NB4 (cell line): ENCODE measurements around the gene C1QTNF9.
"Not testable (repeated sequence)": the region's sequence is repeated elsewhere in the genome, so short reads cannot be mapped to it uniquely, and the experiment has no call there.

Experiments
- DNase-seq: peaks from one replicate; pipeline ENCODE4 v3.0.0; 2010; ENCODE audit warnings: low read depth
- H3K4me3 ChIP-seq: one replicate; pipeline ENCODE4 v1.5.1; 2011; ENCODE audit warnings: mild to moderate bottlenecking, low read depth, low read length, moderate library complexity
- CTCF ChIP-seq: IDR thresholded peaks from one replicate; pipeline ENCODE4 v1.5.1; 2012; ENCODE audit warnings: low read depth, low read length
- MAX ChIP-seq: IDR thresholded peaks from 2 replicates; pipeline ENCODE4 v1.6.1; 2011; ENCODE audit warnings: low read depth, low read length
- MYC ChIP-seq: IDR thresholded peaks from 2 replicates; pipeline ENCODE4 v1.6.1; 2011; ENCODE audit warnings: low read depth, low read length
- POLR2A ChIP-seq: IDR thresholded peaks from 2 replicates; pipeline ENCODE4 v1.6.1; 2011; ENCODE audit warnings: mild to moderate bottlenecking; ENCODE audit not compliant: insufficient read length; ENCODE audit errors: extremely low read depth

The C1QTNF9 gene

GRCh38 chr13:24313439-24313838, 4.1 kb downstream of the C1QTNF9 start:
- no peak for DNase-seq
- H3K4me3 ChIP-seq: no peak overlapping the region
- TF ChIP-seq POLR2A: no peak
- peak; percentile 21 for TF ChIP-seq CTCF

- not testable (repeated sequence) for DNase-seq, H3K4me3 ChIP-seq
Observed at GRCh38 chr13:24317835-24318234, 8.5 kb downstream of the C1QTNF9 start.

GRCh38 chr13:24318878-24319277, 9.5 kb downstream of the C1QTNF9 start:
- not testable (repeated sequence) for H3K4me3 ChIP-seq, DNase-seq

- not testable (repeated sequence) for H3K4me3 ChIP-seq, DNase-seq
Observed at GRCh38 chr13:24319641-24320040, 10.3 kb downstream of the C1QTNF9 start.

- H3K4me3 ChIP-seq, DNase-seq: not testable (repeated sequence)
Observed at GRCh38 chr13:24321416-24321815, 12.0 kb downstream of the C1QTNF9 start.

- DNase-seq, H3K4me3 ChIP-seq: not testable (repeated sequence)
Observed at GRCh38 chr13:24322470-24322869, 13.1 kb downstream of the C1QTNF9 start.

GRCh38 chr13:24323036-24323738, 13.8 kb downstream of the C1QTNF9 start:
- TF ChIP-seq MYC: no peak
- no peak for TF ChIP-seq POLR2A
- no peak for TF ChIP-seq CTCF
- no peak for TF ChIP-seq MAX
- no peak overlapping the region for H3K4me3 ChIP-seq
- no peak for DNase-seq

- no peak for DNase-seq
- TF ChIP-seq CTCF: no peak
- no peak for TF ChIP-seq MYC
- TF ChIP-seq MAX: no peak
- TF ChIP-seq POLR2A: no peak
- H3K4me3 ChIP-seq: no peak overlapping the region
Observed at GRCh38 chr13:24323739-24324075, 14.3 kb downstream of the C1QTNF9 start.

- H3K4me3 ChIP-seq, DNase-seq: not testable (repeated sequence)
Observed at GRCh38 chr13:24327598-24327997, 18.2 kb downstream of the C1QTNF9 start.

GRCh38 chr13:24328145-24328544, 18.8 kb downstream of the C1QTNF9 start:
- TF ChIP-seq CTCF (no peak), MAX (no peak), MYC (no peak), POLR2A (no peak)
- DNase-seq: no peak
- no peak overlapping the region for H3K4me3 ChIP-seq
